Measurements from ENCODE around the gene WNT9B. TPM values are rescaled to one million over a fixed set of nuclear protein-coding genes. Genes with fewer than 3 reads are reported as not detected.

Gene WNT9B
- total RNA-seq, 4 donors from 2014 or later, result 0.31 to 0.81 (median 0.45) TPM; not detected in 1

GRCh38 chr17:46866747-46867146 lies 15.4 kb downstream of the WNT9B start:
- Histone ChIP-seq H3K27me3 (peaks cover 55% of the 10 kb centered on the region), H3K36me3 (no peaks in the 10 kb centered on the region), H3K4me1 (no peaks in the 10 kb centered on the region), H3K9me3 (no peaks in the 10 kb centered on the region), H3K27ac (no peak overlapping the region), H3K4me3 (no peak overlapping the region)
- TF ChIP-seq EP300 (IDR thresholded peaks at IDR 0.05) (no peak), POLR2A (IDR thresholded peaks at IDR 0.05) (no peak), CTCF (IDR thresholded peaks at IDR 0.05) (no peak), POLR2AphosphoS5 (IDR thresholded peaks at IDR 0.05) (no peak)
- ATAC-seq, result no peak

GRCh38 chr17:46868689-46869187 lies 17.4 kb downstream of the WNT9B start:
- peaks cover 41% of the 10 kb centered on the region for H3K27me3 ChIP-seq
- TF ChIP-seq EP300 (IDR thresholded peaks at IDR 0.05), result no peak
- TF ChIP-seq POLR2AphosphoS5 (IDR thresholded peaks at IDR 0.05), result no peak
- TF ChIP-seq POLR2A (IDR thresholded peaks at IDR 0.05), result no peak
- TF ChIP-seq CTCF (IDR thresholded peaks at IDR 0.05), result no peak
- H3K36me3 ChIP-seq, result no peaks in the 10 kb centered on the region
- no peaks in the 10 kb centered on the region for H3K4me1 ChIP-seq
- no peak overlapping the region for H3K4me3 ChIP-seq
- WGBS, 2 donors (ENCODE audit: low coverage in 1 of 2), result 49 to 54% methylated on average over 5 of the region's 6 CpGs
- H3K27ac ChIP-seq, result no peak overlapping the region
- no peak for ATAC-seq
- H3K9me3 ChIP-seq, result no peaks in the 10 kb centered on the region

- no peak for ATAC-seq
- no peak overlapping the region for H3K4me3 ChIP-seq
- no peak for TF ChIP-seq POLR2A (IDR thresholded peaks at IDR 0.05)
- TF ChIP-seq POLR2AphosphoS5 (IDR thresholded peaks at IDR 0.05), result no peak
- no peak for TF ChIP-seq EP300 (IDR thresholded peaks at IDR 0.05)
- no peak for TF ChIP-seq CTCF (IDR thresholded peaks at IDR 0.05)
- no peaks in the 10 kb centered on the region for H3K4me1 ChIP-seq
- WGBS, 2 donors (ENCODE audit: low coverage in 1 of 2), result 77 to 90% methylated on average over 2 to 7 of the region's 7 CpGs
- H3K36me3 ChIP-seq, result no peaks in the 10 kb centered on the region
- H3K27me3 ChIP-seq, result peaks cover 39% of the 10 kb centered on the region
- H3K9me3 ChIP-seq, result no peaks in the 10 kb centered on the region
- no peak overlapping the region for H3K27ac ChIP-seq
These were observed 17.9 kb downstream of the WNT9B start for GRCh38 chr17:46869296-46869695.

- no peak for ATAC-seq
- WGBS, 2 donors (ENCODE audit: low coverage in 1 of 2), result 100% methylated on average over 3 of the region's 9 CpGs; no CpG with 5 or more reads in 1 of the 2 donors
- no peak for TF ChIP-seq EP300 (IDR thresholded peaks at IDR 0.05)
- no peak for TF ChIP-seq POLR2AphosphoS5 (IDR thresholded peaks at IDR 0.05)
- no peak for TF ChIP-seq POLR2A (IDR thresholded peaks at IDR 0.05)
- TF ChIP-seq CTCF (IDR thresholded peaks at IDR 0.05), result no peak
- H3K4me3 ChIP-seq, result no peak overlapping the region
- no peaks in the 10 kb centered on the region for H3K9me3 ChIP-seq
- no peaks in the 10 kb centered on the region for H3K36me3 ChIP-seq
- no peaks in the 10 kb centered on the region for H3K4me1 ChIP-seq
- no peak overlapping the region for H3K27ac ChIP-seq
- peaks cover 32% of the 10 kb centered on the region for H3K27me3 ChIP-seq
These were observed 18.8 kb downstream of the WNT9B start for GRCh38 chr17:46869975-46870803.

- Histone ChIP-seq H3K9me3 (no peaks in the 10 kb centered on the region), H3K4me3 (no peak overlapping the region), H3K36me3 (no peaks in the 10 kb centered on the region), H3K27me3 (peaks cover 11% of the 10 kb centered on the region), H3K4me1 (no peaks in the 10 kb centered on the region), H3K27ac (no peak overlapping the region)
- TF ChIP-seq POLR2AphosphoS5 (IDR thresholded peaks at IDR 0.05), result no peak
- TF ChIP-seq POLR2A (IDR thresholded peaks at IDR 0.05), result no peak
- TF ChIP-seq CTCF (IDR thresholded peaks at IDR 0.05), result no peak
- TF ChIP-seq EP300 (IDR thresholded peaks at IDR 0.05), result no peak
- ATAC-seq, result no peak
- no CpG with 5 or more reads among the region's 16 CpGs for WGBS, 2 donors (ENCODE audit: low coverage in 1 of 2)
These were observed 21.0 kb downstream of the WNT9B start for GRCh38 chr17:46872421-46872820.

All from gastroesophageal sphincter (tissue), 4 donors.